HUES64 (cell line): ENCODE results near the gene FBXL16. TPM values are rescaled to one million over a fixed set of nuclear protein-coding genes. Genes with fewer than 3 reads are reported as not detected.
"Not testable (repeated sequence)": the region's sequence is repeated elsewhere in the genome, so short reads cannot be mapped to it uniquely, and the experiment has no call there.

Source experiments
- H3K27ac ChIP-seq: 2 replicates; pipeline ENCODE4 v1.7.0; 2013; ENCODE audit warnings: low read depth, low read length, inconsistent platforms
- H3K27me3 ChIP-seq: 2 replicates; pipeline ENCODE4 v1.6.1; 2013; ENCODE audit warnings: mild to moderate bottlenecking, low read length; ENCODE audit not compliant: insufficient read depth
- H3K36me3 ChIP-seq: 2 replicates; pipeline ENCODE4 v1.6.1; 2013; ENCODE audit warnings: mild to moderate bottlenecking, low read length; ENCODE audit not compliant: insufficient read depth
- H3K4me1 ChIP-seq: 2 replicates; pipeline ENCODE4 v1.6.1; 2013; ENCODE audit warnings: mild to moderate bottlenecking, low read length, moderate library complexity; ENCODE audit not compliant: insufficient read depth
- H3K4me3 ChIP-seq: 2 replicates; pipeline ENCODE4 v1.5.1; 2013; ENCODE audit warnings: mild to moderate bottlenecking, low read length, moderate library complexity
- H3K9ac ChIP-seq: 2 replicates; pipeline ENCODE4 v1.6.1; 2013; ENCODE audit warnings: mild to moderate bottlenecking, low read depth, low read length
- H3K9me3 ChIP-seq: 2 replicates; pipeline ENCODE4 v1.6.1; 2013; ENCODE audit warnings: low read depth, low read length; ENCODE audit not compliant: insufficient read depth
- WGBS: fragments of 150-250, 120-280 bp; methylation state at CpG from one replicate; pipeline ENCODE4 v1.1.7; 2013; ENCODE audit warnings: missing lambda C conversion rate; 5-methylcytosine and 5-hydroxymethylcytosine counted together
- polyA plus RNA-seq, 2 experiments: library from polyadenylated mRNA; stranded (reverse); fragments of 50-300 nt; gene quantifications; one replicate each; pipeline ENCODE4 v1.2.3, GENCODE V29; 2013

The FBXL16 gene, protein sequence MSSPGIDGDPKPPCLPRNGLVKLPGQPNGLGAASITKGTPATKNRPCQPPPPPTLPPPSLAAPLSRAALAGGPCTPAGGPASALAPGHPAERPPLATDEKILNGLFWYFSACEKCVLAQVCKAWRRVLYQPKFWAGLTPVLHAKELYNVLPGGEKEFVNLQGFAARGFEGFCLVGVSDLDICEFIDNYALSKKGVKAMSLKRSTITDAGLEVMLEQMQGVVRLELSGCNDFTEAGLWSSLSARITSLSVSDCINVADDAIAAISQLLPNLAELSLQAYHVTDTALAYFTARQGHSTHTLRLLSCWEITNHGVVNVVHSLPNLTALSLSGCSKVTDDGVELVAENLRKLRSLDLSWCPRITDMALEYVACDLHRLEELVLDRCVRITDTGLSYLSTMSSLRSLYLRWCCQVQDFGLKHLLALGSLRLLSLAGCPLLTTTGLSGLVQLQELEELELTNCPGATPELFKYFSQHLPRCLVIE
- polyA plus RNA-seq (2013, experiment 1 of 2) = 1.4 TPM
- 2.8 TPM for polyA plus RNA-seq (2013, experiment 2 of 2)

DNA sequence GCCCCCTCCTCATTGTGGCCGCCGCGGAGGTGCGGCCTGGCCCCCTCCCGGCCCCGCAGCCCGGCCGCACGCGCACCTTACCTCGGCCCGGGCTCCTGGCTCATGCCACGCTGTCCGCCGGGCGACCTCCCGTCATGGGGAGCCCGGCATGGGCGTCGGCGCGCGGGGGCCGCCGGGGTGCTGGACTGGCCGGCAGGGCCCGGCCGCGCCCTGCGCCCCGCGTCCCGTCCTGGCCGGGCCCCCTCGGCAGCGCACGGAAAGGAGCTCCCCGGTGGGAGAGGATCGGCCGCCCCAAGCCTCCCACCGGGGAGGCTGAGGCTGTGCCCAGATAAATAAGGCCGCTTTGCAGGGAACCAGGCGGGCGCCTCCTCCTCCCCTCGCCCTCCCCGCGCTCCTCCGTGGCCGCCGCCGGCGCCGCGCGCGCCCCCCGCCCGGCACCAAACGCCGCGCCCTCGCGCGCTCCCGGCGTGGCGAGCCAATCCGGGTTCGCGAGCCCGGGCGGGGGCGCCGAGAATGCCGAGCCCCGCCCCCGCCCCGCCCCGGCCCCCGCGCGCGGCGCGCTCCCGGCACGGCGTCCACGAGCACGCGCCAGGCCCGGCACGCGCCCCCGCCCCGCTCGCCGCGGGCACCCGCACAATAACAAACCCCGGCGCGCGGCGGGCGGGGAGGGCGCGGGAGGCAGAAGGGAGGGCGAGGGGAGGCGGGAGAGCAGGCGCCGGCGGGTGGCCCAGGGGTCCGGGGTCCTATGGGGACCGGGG, at the start of gene FBXL16:
Gene FBXL16 (minus strand): TSS at position 371 of the 758 bp plus-strand sequence. CDS start 8,396 bp downstream, outside the sequence.
- no peak within 1 kb of the TSS for H3K27ac ChIP-seq
- H3K9ac ChIP-seq = no peak within 1 kb of the TSS
- peak within 1 kb of the TSS; percentile 54 for H3K4me3 ChIP-seq
- WGBS = 1% methylated on average over 115 of the region's 115 CpGs
- H3K27me3 ChIP-seq = peaks cover 97% of the 10 kb centered on the region
- no peaks in the 10 kb centered on the region for H3K9me3 ChIP-seq
- H3K4me1 ChIP-seq = no peaks in the 10 kb centered on the region
- H3K36me3 ChIP-seq = no peaks in the 10 kb centered on the region

GRCh38 chr16:754656-755055, 49.1 kb upstream of the FBXL16 start:
- peaks cover 8% of the 10 kb centered on the region for H3K4me1 ChIP-seq
- H3K36me3 ChIP-seq = no peaks in the 10 kb centered on the region
- H3K9ac ChIP-seq = no peak overlapping the region
- no peaks in the 10 kb centered on the region for H3K27me3 ChIP-seq
- H3K4me3 ChIP-seq = no peak overlapping the region
- H3K27ac ChIP-seq = no peak overlapping the region
- no peaks in the 10 kb centered on the region for H3K9me3 ChIP-seq
- WGBS = 80% methylated on average over 11 of the region's 11 CpGs

GRCh38 chr16:754121-754607, 48.6 kb upstream of the FBXL16 start:
- WGBS = 95% methylated on average over 11 of the region's 11 CpGs

DNA sequence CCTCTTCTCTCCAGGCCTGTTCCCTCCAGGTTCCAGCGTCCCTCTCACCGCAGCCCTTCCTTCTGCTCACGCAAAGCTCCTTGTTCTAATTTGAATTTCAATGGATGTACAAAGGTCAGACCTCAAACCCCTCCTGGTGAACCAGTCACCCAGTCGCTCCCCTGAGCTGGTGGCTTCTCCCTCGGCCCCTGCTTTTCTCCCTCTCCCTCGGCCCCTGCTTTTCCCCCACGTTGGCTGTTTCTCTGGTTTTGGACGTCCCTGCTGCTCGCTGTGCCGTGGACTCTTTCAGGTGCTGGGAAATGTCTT, 46.4 kb upstream of the FBXL16 start:
- 23% methylated on average over 10 of the region's 10 CpGs for WGBS
- H3K9me3 ChIP-seq = no peaks in the 10 kb centered on the region
- H3K9ac ChIP-seq = no peak overlapping the region
- no peaks in the 10 kb centered on the region for H3K36me3 ChIP-seq
- peaks cover 8% of the 10 kb centered on the region for H3K4me1 ChIP-seq
- H3K4me3 ChIP-seq = no peak overlapping the region
- no peak overlapping the region for H3K27ac ChIP-seq
- H3K27me3 ChIP-seq = no peaks in the 10 kb centered on the region

More at GRCh38 chr16:754121-754607, 48.6 kb upstream of the FBXL16 start:
- not testable (repeated sequence) for H3K4me1 ChIP-seq, H3K27ac ChIP-seq, H3K4me3 ChIP-seq, H3K36me3 ChIP-seq, H3K9me3 ChIP-seq, H3K9ac ChIP-seq, H3K27me3 ChIP-seq

- Histone ChIP-seq H3K4me3 (no peak overlapping the region), H3K36me3 (no peaks in the 10 kb centered on the region), H3K27me3 (no peaks in the 10 kb centered on the region), H3K27ac (no peak overlapping the region), H3K9ac (no peak overlapping the region), H3K4me1 (peaks cover 8% of the 10 kb centered on the region), H3K9me3 (no peaks in the 10 kb centered on the region)
- 66% methylated on average over 39 of the region's 39 CpGs for WGBS
Observed at GRCh38 chr16:751152-752006, 45.8 kb upstream of the FBXL16 start.

GRCh38 chr16:750485-750884, 44.9 kb upstream of the FBXL16 start:
- Histone ChIP-seq H3K9me3 (no peaks in the 10 kb centered on the region), H3K27ac (no peak overlapping the region), H3K36me3 (no peaks in the 10 kb centered on the region), H3K4me3 (no peak overlapping the region), H3K4me1 (peaks cover 8% of the 10 kb centered on the region), H3K9ac (no peak overlapping the region), H3K27me3 (no peaks in the 10 kb centered on the region)
- 80% methylated on average over 9 of the region's 9 CpGs for WGBS

GRCh38 chr16:749010-749409, 43.4 kb upstream of the FBXL16 start:
- no peak overlapping the region for H3K4me3 ChIP-seq
- H3K27ac ChIP-seq = no peak overlapping the region
- no peaks in the 10 kb centered on the region for H3K9me3 ChIP-seq
- no peaks in the 10 kb centered on the region for H3K27me3 ChIP-seq
- H3K9ac ChIP-seq = no peak overlapping the region
- H3K36me3 ChIP-seq = no peaks in the 10 kb centered on the region
- H3K4me1 ChIP-seq = peaks cover 8% of the 10 kb centered on the region
- WGBS = 96% methylated on average over 6 of the region's 6 CpGs

DNA sequence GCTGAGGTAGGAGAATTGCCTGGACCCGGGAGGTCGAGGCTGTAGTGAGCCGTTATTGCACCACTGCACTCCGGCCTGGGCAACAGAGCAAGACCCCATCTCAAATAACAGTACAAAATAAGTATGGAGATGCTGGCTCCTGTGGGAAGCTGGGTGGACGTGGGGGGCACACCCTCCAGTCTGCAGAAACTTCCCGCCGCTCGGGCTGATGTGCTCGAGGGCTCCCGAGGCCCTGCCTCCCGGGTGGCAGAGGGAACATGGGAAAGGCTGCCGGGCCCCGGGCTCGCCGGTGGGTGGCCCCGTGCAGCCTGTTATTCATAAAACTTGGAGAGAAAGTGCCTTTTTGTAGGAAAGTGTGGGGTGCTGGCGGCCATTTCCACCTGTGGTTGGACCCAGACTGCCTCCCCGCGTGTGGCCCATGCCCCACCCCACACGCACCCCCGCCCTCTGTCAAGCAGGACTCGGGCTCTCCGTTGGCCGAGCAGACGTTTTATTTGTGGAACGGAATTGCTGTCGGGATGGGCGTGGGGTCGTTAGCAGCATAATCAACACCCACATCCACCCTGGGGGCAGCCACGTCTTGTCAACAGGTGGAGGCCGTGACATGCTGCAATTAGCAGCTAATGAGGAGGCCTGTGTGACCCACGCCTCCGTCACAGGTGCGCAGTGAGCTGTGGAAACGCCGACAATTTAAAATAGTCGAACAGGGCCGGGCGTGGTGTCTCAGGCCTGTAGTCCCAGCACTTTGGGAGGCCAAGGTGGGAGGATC, 42.6 kb upstream of the FBXL16 start:
- 92% methylated on average over 39 of the region's 39 CpGs for WGBS
- no peaks in the 10 kb centered on the region for H3K9me3 ChIP-seq
- no peaks in the 10 kb centered on the region for H3K27me3 ChIP-seq
- H3K36me3 ChIP-seq = no peaks in the 10 kb centered on the region
- H3K4me1 ChIP-seq = peaks cover 8% of the 10 kb centered on the region
- H3K4me3 ChIP-seq = no peak overlapping the region
- no peak overlapping the region for H3K27ac ChIP-seq
- no peak overlapping the region for H3K9ac ChIP-seq

GRCh38 chr16:746637-747036, 41.0 kb upstream of the FBXL16 start:
- H3K4me3 ChIP-seq = no peak overlapping the region
- no peak overlapping the region for H3K27ac ChIP-seq
- H3K27me3 ChIP-seq = no peaks in the 10 kb centered on the region
- H3K9me3 ChIP-seq = no peaks in the 10 kb centered on the region
- H3K4me1 ChIP-seq = peaks cover 2% of the 10 kb centered on the region; the same call in 1 of the 2 replicates
- H3K9ac ChIP-seq = no peak overlapping the region
- WGBS = 84% methylated on average over 13 of the region's 13 CpGs
- H3K36me3 ChIP-seq = no peaks in the 10 kb centered on the region

- no peak overlapping the region for H3K27ac ChIP-seq
- H3K4me3 ChIP-seq = no peak overlapping the region
- no peaks in the 10 kb centered on the region for H3K27me3 ChIP-seq
- 4% methylated on average over 14 of the region's 14 CpGs for WGBS
- no peaks in the 10 kb centered on the region for H3K9me3 ChIP-seq
- H3K9ac ChIP-seq = no peak overlapping the region
- H3K4me1 ChIP-seq = no peaks in the 10 kb centered on the region
- H3K36me3 ChIP-seq = no peaks in the 10 kb centered on the region
Observed at GRCh38 chr16:745739-746138, 40.1 kb upstream of the FBXL16 start.
